ENCODE data around the gene TEDC2.

GRCh38 chr16:2484898-2485508, 25.1 kb downstream of the TEDC2 start:
- TF ChIP-seq CTCF (IDR thresholded peaks at IDR 0.05) (no peak), POLR2A (IDR thresholded peaks at IDR 0.05) (no peak), POLR2AphosphoS5 (IDR thresholded peaks at IDR 0.05) (no peak)
